Thyroid gland (tissue), 4 donors: Measurements from ENCODE around the gene NDUFS7.

Experiments used
- POLR2A ChIP-seq, 2 donors: fragments of 450-650 bp; IDR thresholded peaks; one replicate each; pipeline ENCODE4 v1.6.1; 2017; ENCODE audit warnings: antibody characterized with exemption in 2 of 2, mild to moderate bottlenecking in 2 of 2, moderate library complexity in 1 of 2
- TF ChIP-seq, protein P1 (sequence below), 6 experiments: fragments of 200-600 bp in 3 of 6; fragments of 450-650 bp in 3 of 6; sonication (generic) in 3 of 6; IDR thresholded peaks; one replicate each; pipeline ENCODE4 v1.5.1; 2016 to 2019; ENCODE audit warnings: antibody characterized with exemption in 6 of 6, mild to moderate bottlenecking in 2 of 6, inconsistent platforms in 1 of 6, moderate library complexity in 1 of 6

DNA sequence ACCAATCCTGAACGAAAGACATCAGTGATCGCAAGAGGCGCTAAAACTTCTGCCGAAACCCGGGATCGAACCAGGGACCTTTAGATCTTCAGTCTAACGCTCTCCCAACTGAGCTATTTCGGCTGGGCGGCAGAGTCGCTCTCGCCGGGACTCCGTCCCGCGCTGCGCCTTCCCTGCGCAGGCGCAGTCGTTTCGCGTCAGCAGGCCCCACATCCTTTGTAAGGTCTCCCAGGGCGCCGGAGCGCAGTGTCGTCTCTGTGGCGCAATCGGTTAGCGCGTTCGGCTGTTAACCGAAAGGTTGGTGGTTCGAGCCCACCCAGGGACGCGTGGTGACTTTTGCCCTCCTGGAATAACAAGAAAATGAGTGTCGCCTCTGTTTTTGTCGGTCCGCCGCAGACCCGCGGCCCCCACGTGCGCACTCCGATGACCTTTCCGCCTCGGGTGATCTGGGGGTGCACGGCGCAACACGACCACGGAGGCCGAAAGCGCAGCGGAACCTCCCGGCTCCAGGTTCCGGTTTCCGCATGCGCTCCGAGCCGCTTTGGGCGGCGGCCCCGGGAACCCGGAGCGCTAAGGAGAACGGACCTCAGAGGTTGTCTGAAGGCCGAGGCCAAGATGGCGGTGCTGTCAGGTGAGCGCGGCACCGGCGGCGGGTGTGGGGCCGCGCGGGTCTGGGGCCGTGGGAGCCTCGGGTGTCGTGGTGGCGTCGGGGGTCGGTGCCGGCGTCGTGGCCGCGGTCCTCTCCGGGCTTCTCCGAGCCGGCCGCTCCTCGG, at the start of gene NDUFS7:
- TF ChIP-seq, protein P1, sequence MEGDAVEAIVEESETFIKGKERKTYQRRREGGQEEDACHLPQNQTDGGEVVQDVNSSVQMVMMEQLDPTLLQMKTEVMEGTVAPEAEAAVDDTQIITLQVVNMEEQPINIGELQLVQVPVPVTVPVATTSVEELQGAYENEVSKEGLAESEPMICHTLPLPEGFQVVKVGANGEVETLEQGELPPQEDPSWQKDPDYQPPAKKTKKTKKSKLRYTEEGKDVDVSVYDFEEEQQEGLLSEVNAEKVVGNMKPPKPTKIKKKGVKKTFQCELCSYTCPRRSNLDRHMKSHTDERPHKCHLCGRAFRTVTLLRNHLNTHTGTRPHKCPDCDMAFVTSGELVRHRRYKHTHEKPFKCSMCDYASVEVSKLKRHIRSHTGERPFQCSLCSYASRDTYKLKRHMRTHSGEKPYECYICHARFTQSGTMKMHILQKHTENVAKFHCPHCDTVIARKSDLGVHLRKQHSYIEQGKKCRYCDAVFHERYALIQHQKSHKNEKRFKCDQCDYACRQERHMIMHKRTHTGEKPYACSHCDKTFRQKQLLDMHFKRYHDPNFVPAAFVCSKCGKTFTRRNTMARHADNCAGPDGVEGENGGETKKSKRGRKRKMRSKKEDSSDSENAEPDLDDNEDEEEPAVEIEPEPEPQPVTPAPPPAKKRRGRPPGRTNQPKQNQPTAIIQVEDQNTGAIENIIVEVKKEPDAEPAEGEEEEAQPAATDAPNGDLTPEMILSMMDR (IDR thresholded peaks at IDR 0.05), result peak in 3 of 6 experiments; percentile 49 to 61 (median 52)
- peak in 1 of 2 donors; percentile 64 for TF ChIP-seq POLR2A (IDR thresholded peaks at IDR 0.05)
